PC-3 (cell line): Measurements from ENCODE around the gene COL4A1. TPM values are rescaled to one million over a fixed set of nuclear protein-coding genes. Genes with fewer than 3 reads are reported as not detected.

Source experiments
- ATAC-seq: fragments of 200-7000 bp; cut with Tn5 transposase; 2 replicates; pipeline ENCODE4 v1.9.1; 2020; ENCODE audit warnings: mild to moderate bottlenecking, moderate library complexity
- BruUV-seq: library from RNA; stranded (reverse); fragments of 400-500 nt; replicated peaks from 2 replicates; lab custom pipeline; 2021; lab: Mats Ljungman, UMichigan
- CTCF ChIA-PET: fragments of 300-600 bp; sonication (Branson Sonifier 250); formaldehyde crosslinking; loops from one replicate; lab custom pipeline; 2022; ENCODE audit warnings: antibody characterized with exemption; lab: Charles Lee
- POLR2A ChIA-PET: fragments of 300-600 bp; sonication (Branson Sonifier 250); formaldehyde crosslinking; loops from one replicate; lab custom pipeline; 2022; ENCODE audit warnings: antibody characterized with exemption; ENCODE audit not compliant: unreplicated experiment; lab: Charles Lee
- DNase-seq: peaks from one replicate; pipeline ENCODE4 v3.0.0-alpha.2; 2015
- H2AFZ ChIP-seq: fragments of 300-600 bp; sonication (generic); 2 replicates; pipeline ENCODE4 v1.6.0; 2016; ENCODE audit warnings: antibody characterized with exemption, low read length
- H3F3A ChIP-seq: fragments of 300-600 bp; sonication (generic); one replicate; pipeline ENCODE4 v1.6.0; 2017; ENCODE audit warnings: antibody characterized with exemption, low read length, control low read depth, mild to moderate bottlenecking; ENCODE audit not compliant: unreplicated experiment
- H3K27ac ChIP-seq: fragments of 300-600 bp; sonication (generic); 2 replicates; pipeline ENCODE4 v1.5.1; 2016; ENCODE audit warnings: mild to moderate bottlenecking, low read length
- H3K27me3 ChIP-seq: fragments of 300-600 bp; sonication (generic); 2 replicates; pipeline ENCODE4 v1.6.1; 2016; ENCODE audit warnings: low read length, mixed read lengths
- H3K36me3 ChIP-seq: fragments of 300-600 bp; sonication (generic); 2 replicates; pipeline ENCODE4 v1.6.1; 2016; ENCODE audit warnings: low read depth, mixed run types, low read length, mixed read lengths
- H3K4me1 ChIP-seq: fragments of 300-600 bp; sonication (generic); 2 replicates; pipeline ENCODE4 v1.5.1; 2016; ENCODE audit warnings: low read length; ENCODE audit not compliant: insufficient read depth
- H3K4me2 ChIP-seq: fragments of 300-600 bp; sonication (generic); 2 replicates; pipeline ENCODE4 v1.6.0; 2016; ENCODE audit warnings: low read length
- H3K4me3 ChIP-seq: fragments of 300-600 bp; sonication (generic); 2 replicates; pipeline ENCODE4 v1.5.1; 2016; ENCODE audit warnings: mild to moderate bottlenecking, low read length, mixed read lengths
- H3K79me2 ChIP-seq: fragments of 300-600 bp; sonication (generic); 2 replicates; pipeline ENCODE4 v1.6.1; 2017; ENCODE audit warnings: low read length, mixed read lengths
- H3K9ac ChIP-seq: fragments of 300-600 bp; sonication (generic); 2 replicates; pipeline ENCODE4 v1.6.0; 2016; ENCODE audit warnings: mild to moderate bottlenecking, low read length
- H3K9me2 ChIP-seq: fragments of 300-600 bp; sonication (generic); replicated peaks from 2 replicates; pipeline ENCODE4 v1.6.1; 2016; ENCODE audit warnings: mixed run types, low read length, mixed read lengths
- H3K9me3 ChIP-seq: fragments of 300-600 bp; sonication (generic); 2 replicates; pipeline ENCODE4 v1.6.1; 2016; ENCODE audit warnings: low read length, mixed read lengths
- H4K20me1 ChIP-seq: fragments of 300-600 bp; sonication (generic); 2 replicates; pipeline ENCODE4 v1.6.1; 2016; ENCODE audit warnings: low read length, mixed read lengths
- CTCF ChIP-seq: fragments of 300-600 bp; sonication (generic); conservative IDR thresholded peaks from 2 replicates; pipeline ENCODE4 v1.5.1; 2017; ENCODE audit warnings: antibody characterized with exemption, low read depth, mild to moderate bottlenecking, low read length
- EZH2 ChIP-seq: fragments of 300-600 bp; sonication (generic); IDR thresholded peaks from one replicate; pipeline ENCODE4 v1.6.1; 2017; ENCODE audit warnings: antibody characterized with exemption, mild to moderate bottlenecking, low read length; ENCODE audit not compliant: unreplicated experiment
- EZH2phosphoT487 ChIP-seq: fragments of 300-600 bp; sonication (generic); IDR thresholded peaks from 2 replicates; pipeline ENCODE4 v1.6.1; 2018; ENCODE audit warnings: mild to moderate bottlenecking, antibody characterized with exemption, low read length, borderline replicate concordance
- intact Hi-C: fragments of 100-400 bp; cut with micrococcal nuclease; formaldehyde crosslinking; loops from 2 replicates; pipeline ENCODE4 v1.9.0; 2023
- total RNA-seq: library from RNA; depleted of rRNA; stranded (reverse); fragments of >200 nt; gene quantifications from 2 replicates; pipeline ENCODE4 v1.2.3, GENCODE V29; 2014

COL4A1 gene
- total RNA-seq, 1 experiment from 2014 or later = 48.7 TPM

GRCh38 chr13:110236431-110236830, 70.5 kb downstream of the COL4A1 start:
- no peaks in the 10 kb centered on the region for H3K9me2 ChIP-seq
- BruUV-seq = no TSS peak
- ATAC-seq (no peak), DNase-seq (no peak)
- H3K9ac ChIP-seq = no peak overlapping the region
- no peak for TF ChIP-seq EZH2
- no peak for TF ChIP-seq EZH2phosphoT487
- no peak for TF ChIP-seq CTCF
- intact Hi-C loops = no loop called here
- no peak overlapping the region for H3K4me3 ChIP-seq
- H3K4me1 ChIP-seq = peaks cover 12% of the 10 kb centered on the region
- H3K9me3 ChIP-seq = no peaks in the 10 kb centered on the region
- POLR2A ChIA-PET = no interaction called here
- H3K36me3 ChIP-seq = no peaks in the 10 kb centered on the region
- no peaks in the 10 kb centered on the region for H3K27me3 ChIP-seq
- no peak overlapping the region for H2AFZ ChIP-seq
- no peak overlapping the region for H3K27ac ChIP-seq
- H3F3A ChIP-seq = no peaks in the 10 kb centered on the region
- no peaks in the 10 kb centered on the region for H3K79me2 ChIP-seq
- H3K4me2 ChIP-seq = no peak overlapping the region
- H4K20me1 ChIP-seq = no peaks in the 10 kb centered on the region
- CTCF ChIA-PET = no interaction called here

- no peaks in the 10 kb centered on the region for H3F3A ChIP-seq
- POLR2A ChIA-PET = interaction anchor here (0.5 kb wide), 1 partner anchor 1331 kb away, joined by 10 read pairs; no protein-coding TSS in a partner anchor
- TF ChIP-seq EZH2phosphoT487 = no peak
- no peak for TF ChIP-seq CTCF
- TF ChIP-seq EZH2 = no peak
- no peak overlapping the region for H3K4me3 ChIP-seq
- H3K36me3 ChIP-seq = no peaks in the 10 kb centered on the region
- no peak overlapping the region for H3K4me2 ChIP-seq
- no peak overlapping the region for H2AFZ ChIP-seq
- no peaks in the 10 kb centered on the region for H4K20me1 ChIP-seq
- H3K9ac ChIP-seq = no peak overlapping the region
- no peaks in the 10 kb centered on the region for H3K79me2 ChIP-seq
- H3K27ac ChIP-seq = no peak overlapping the region
- CTCF ChIA-PET = no interaction called here
- intact Hi-C loops = no loop called here
- ATAC-seq = no peak
- no peaks in the 10 kb centered on the region for H3K9me3 ChIP-seq
- H3K27me3 ChIP-seq = no peaks in the 10 kb centered on the region
- no TSS peak for BruUV-seq
- no peak for DNase-seq
- peaks cover 12% of the 10 kb centered on the region for H3K4me1 ChIP-seq
- no peaks in the 10 kb centered on the region for H3K9me2 ChIP-seq
These were observed 72.4 kb downstream of the COL4A1 start for GRCh38 chr13:110234532-110234931.

GRCh38 chr13:110233951-110234280, 73.0 kb downstream of the COL4A1 start:
- no TSS peak for BruUV-seq
- ATAC-seq (no peak), DNase-seq (no peak)
- Histone ChIP-seq H4K20me1 (no peaks in the 10 kb centered on the region), H3K9me2 (no peaks in the 10 kb centered on the region), H3F3A (no peaks in the 10 kb centered on the region), H3K9me3 (no peaks in the 10 kb centered on the region), H3K36me3 (no peaks in the 10 kb centered on the region), H2AFZ (no peak overlapping the region), H3K27me3 (no peaks in the 10 kb centered on the region), H3K4me1 (peaks cover 12% of the 10 kb centered on the region), H3K79me2 (no peaks in the 10 kb centered on the region), H3K4me2 (no peak overlapping the region), H3K27ac (no peak overlapping the region), H3K4me3 (no peak overlapping the region), H3K9ac (no peak overlapping the region)
- intact Hi-C loops = no loop called here
- TF ChIP-seq CTCF = no peak
- TF ChIP-seq EZH2 = no peak
- no peak for TF ChIP-seq EZH2phosphoT487
- CTCF ChIA-PET = no interaction called here
- POLR2A ChIA-PET = no interaction called here
